GM19240 (cell line): ENCODE data around the gene PIAS2.

Experiments used
- DNase-seq: peaks from one replicate; pipeline ENCODE4 v3.0.0; 2011; ENCODE audit warnings: low spot score; ENCODE audit not compliant: insufficient read length

Gene PIAS2

GRCh38 chr18:46764586-46764985 is 152.7 kb downstream of the PIAS2 start:
- no peak for DNase-seq

GRCh38 chr18:46761059-46761769 is 156.1 kb downstream of the PIAS2 start:
- no peak for DNase-seq

- no peak for DNase-seq
Measured at GRCh38 chr18:46759890-46760289, 157.4 kb downstream of the PIAS2 start.

- DNase-seq: no peak
Measured at GRCh38 chr18:46756559-46757201, 160.6 kb downstream of the PIAS2 start, which contains the start of gene ST8SIA5. ST8SIA5 (minus strand) TSS chr18:46757053; CDS start chr18:46756508, 545 bp downstream.

GRCh38 chr18:46756025-46756558 is 161.2 kb downstream of the PIAS2 start:
- no peak for DNase-seq

GRCh38 chr18:46755315-46756024 is 161.8 kb downstream of the PIAS2 start:
- no peak for DNase-seq

- no peak for DNase-seq
Measured at GRCh38 chr18:46754661-46755292, 162.5 kb downstream of the PIAS2 start.

- no peak for DNase-seq
Measured at GRCh38 chr18:46754188-46754587, 163.1 kb downstream of the PIAS2 start.
